Stimulated activated CD4-positive, alpha-beta T cell treated with anti-CD3 and anti-CD28 coated beads, Interleukin-4, amount 100 ng/mL, for 4 hours (primary cell): Measurements from ENCODE around the gene RASA3.
"Not testable (repeated sequence)": the region's sequence is repeated elsewhere in the genome, so short reads cannot be mapped to it uniquely, and the experiment has no call there.

ENCODE experiments used
- DNase-seq, 2 experiments: peaks; one replicate each; pipeline ENCODE4 v3.0.0-alpha.2; 2020

The RASA3 gene

DNA sequence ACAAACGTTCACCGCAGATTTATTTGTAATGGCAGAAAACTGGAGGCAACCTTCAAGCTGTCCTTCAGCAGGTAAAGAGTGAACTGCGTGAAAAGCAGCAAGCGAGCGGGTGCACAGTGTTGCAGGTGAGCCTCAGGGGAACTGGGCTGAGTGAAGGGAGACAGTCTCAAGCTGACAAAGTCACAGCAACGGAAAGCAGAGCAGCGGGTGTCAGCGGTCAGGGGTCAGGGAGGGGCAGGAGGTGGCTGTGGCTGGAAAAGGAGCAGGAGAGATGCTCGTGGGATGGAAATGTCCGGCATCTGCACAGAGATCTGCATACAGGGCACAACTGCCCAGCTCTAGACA is 8.5 kb upstream of the RASA3 start:
- no peak for DNase-seq

DNA sequence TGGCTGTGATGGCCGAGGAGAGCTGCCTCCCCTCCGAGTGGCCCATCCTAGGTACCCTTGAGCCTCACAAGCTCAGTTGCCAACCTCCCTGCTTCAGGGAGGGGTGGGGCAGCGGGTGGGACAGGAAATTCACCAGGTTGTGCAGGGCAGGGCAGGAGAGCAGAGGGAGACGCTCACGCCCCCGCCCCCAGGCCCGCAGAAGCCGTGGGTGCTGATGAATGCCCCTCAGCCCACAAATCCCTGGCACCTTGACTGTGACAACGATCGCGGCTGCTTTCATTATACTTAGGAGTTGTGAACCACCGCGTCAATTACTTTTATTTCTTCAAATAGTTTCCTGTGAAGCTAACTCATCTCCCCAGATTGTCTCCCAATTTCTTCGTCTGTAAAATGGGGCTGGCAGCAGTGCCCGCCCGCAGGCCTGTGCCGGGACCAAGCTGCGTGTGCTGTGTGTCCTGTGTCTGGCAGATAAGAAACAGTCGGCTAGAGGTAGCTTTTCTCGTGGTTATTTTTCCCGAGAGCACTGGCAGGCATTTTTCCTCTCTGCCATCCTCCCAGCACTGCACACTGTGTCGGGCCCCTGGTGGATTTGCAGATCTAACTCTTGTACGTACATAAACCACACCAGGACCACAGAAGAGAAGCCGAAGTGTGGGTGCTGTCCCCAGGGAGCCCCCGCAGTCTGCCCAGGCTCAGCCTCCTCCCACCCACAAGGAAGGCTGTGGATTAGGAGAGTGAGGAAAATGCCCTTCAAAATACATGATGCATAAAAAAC is 7.9 kb upstream of the RASA3 start:
- DNase-seq: peak in 1 of 2 experiments; percentile 40

GRCh38 chr13:114136576-114136975 is 4.2 kb upstream of the RASA3 start:
- no peak for DNase-seq

GRCh38 chr13:114135731-114136171 is 3.3 kb upstream of the RASA3 start:
- no peak for DNase-seq

DNA sequence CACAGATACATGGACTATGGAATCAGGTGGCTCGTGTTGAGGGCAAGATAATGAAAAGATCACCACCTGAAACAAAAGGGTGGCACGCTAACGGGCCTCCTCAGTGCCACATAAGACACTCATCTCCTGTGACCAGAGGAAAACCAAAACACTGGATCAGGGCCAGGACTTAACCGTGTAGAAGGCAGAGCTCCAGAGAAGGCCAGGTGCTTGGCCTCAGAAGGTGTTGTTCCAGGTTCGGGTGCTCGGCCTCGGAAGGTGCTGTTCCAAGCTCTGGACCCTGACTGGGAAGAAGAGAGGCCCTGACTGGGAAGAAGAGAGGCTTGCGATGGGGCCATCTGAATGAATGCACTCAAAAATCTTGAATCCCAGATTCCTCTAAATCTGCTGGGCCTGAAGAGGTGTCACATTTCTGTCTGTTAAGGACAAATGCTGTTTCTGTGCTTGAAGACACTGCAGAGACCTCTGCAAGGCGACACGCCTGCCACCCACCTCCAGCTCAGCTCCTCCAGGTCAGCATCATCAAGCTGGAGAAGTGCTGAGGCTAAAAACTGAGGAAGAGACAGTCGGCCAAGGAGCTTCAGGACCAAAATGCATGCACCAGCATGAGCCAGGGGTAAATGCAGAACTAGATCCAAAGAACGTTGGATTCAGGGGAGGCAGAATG is 2.7 kb upstream of the RASA3 start:
- no peak for DNase-seq

GRCh38 chr13:114134111-114134943 is 1.9 kb upstream of the RASA3 start:
- no peak for DNase-seq

DNA sequence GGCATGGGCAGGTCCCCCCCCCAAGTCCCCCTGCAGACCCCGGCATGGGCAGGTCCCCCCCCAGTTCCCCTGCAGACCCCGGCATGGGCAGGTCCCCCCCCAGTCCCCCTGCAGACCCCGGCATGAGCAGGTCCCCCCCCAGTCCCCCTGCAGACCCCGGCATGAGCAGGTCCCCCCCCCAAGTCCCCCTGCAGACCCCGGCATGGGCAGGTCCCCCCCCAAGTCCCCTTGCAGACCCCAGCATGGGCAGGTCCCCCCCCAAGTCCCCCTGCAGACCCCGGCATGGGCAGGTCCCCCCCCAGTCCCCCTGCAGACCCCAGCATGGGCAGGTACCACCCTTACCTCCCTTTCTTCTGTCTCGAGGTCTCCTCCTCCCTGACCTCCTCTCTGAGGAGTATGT is 1.1 kb upstream of the RASA3 start:
- not testable (repeated sequence) for DNase-seq

GRCh38 chr13:114133126-114133525 is 703 bp upstream of the RASA3 start:
- not testable (repeated sequence) for DNase-seq

GRCh38 chr13:114131583-114132418 is 622 bp downstream of the RASA3 start:
- DNase-seq: peak; percentile 37 to 46

DNA sequence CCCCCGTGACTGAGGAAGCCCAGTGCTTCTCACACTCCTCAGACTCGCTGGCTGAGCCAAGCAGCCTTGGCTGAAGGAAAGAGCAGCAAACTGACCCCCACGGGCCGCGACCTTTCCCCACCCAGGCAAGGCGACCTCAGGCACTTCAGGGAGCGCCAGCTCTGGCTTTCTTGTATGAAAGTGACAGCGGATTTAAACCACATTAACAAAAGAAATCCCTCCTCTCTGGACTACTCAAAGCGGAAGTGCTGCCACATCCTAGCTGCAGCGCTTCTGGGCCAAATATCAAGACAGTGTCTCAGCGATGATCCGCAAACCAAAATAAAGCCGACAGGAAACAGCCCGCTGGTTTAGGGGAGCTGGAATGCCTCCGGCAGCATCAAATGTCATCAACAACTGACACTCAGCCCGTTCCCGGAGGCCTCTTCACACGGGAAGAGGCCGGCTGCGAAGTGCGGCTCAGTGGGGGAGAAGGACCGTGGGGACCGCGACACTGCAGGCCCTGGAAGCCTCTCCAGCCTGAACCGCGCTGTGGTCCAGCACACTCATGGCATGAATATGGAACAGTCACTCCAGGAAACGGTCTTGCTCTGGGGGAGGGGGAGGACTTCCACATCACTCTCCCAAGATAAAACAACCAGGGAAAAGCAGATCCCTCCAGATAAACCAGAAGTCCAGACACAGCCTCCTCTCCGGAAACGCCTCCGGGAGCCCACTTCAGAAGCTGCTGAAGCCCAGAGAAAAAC is 1.4 kb downstream of the RASA3 start:
- peak in 1 of 2 experiments; percentile 22 for DNase-seq

- no peak for DNase-seq
These were observed 2.1 kb downstream of the RASA3 start for GRCh38 chr13:114130131-114130836.

DNA sequence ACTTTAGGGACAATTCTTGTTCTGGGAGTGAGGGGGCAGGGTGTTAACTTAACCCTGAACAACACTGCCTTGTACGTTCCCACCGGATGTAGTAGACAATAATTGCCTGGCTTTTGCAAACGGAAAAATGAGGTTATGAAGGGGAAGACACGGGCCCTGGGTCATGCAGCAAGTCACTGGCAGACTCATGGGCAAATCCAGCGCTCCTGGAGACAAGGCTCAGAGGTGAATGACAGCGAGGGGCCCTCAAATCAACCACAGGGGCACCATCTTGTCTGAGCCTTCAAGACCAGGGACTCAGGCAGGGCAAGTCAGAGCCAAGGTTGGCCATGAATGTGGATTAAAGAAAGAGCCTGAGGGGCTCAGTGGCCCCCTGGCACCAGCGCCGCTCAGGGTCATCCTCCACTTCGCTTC is 2.8 kb downstream of the RASA3 start:
- peak in 1 of 2 experiments; percentile 23 for DNase-seq

GRCh38 chr13:114128624-114129522 is 3.5 kb downstream of the RASA3 start:
- DNase-seq: peak; percentile 87 to 95

DNA sequence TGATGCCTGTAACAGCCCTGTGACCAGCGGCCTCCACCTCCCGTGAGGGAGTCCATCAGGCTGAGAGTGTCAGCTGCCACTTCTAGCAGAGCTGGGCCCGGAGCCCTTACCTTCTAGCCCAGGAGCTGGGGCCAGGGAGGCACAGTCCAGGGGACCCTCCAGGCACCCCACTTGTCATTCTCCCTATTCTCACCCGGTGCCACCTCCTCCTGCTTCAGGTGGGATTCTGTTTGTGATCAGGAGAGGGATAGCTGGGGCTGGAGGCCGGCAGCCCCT is 4.1 kb downstream of the RASA3 start:
- no peak for DNase-seq

- DNase-seq: no peak
These were observed 4.7 kb downstream of the RASA3 start for GRCh38 chr13:114127473-114128347.

GRCh38 chr13:114126789-114127472 is 5.5 kb downstream of the RASA3 start:
- no peak for DNase-seq

DNA sequence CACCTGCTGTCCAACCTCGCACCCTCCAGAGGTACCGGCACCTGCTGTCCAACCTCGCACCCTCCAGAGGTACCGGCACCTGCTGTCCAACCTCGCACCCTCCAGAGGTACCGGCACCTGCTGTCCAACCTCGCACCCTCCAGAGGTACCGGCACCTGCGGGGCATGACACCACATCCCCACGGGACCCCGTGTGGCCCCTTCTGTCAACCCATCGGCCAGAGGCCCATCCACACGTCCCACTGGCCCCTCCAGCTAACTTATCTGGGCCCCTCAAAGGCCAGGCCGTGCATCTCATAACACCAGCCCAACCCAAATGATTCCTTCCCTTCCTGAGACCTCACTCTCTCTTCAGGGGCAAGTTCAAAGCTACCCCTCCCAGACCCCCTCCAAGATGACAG is 6.3 kb downstream of the RASA3 start:
- not testable (repeated sequence) for DNase-seq

DNA sequence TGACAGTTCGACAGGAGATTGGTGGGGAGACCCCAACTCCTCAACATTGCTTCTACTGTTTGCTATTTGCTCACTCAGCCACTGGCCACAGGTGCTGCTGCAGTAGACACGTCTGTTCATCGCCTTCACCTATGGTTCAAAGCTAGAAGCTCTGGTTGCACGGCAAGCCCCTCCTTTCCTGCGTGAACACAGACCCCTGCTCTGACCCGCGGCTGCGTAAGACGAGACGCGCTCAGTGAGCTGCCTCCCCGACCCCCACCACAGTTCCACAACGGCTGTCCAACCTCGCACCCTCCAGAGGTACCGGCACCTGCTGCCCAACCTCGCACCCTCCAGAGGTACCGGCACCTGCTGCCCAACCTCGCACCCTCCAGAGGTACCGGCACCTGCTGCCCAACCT is 6.8 kb downstream of the RASA3 start:
- DNase-seq: no peak

DNA sequence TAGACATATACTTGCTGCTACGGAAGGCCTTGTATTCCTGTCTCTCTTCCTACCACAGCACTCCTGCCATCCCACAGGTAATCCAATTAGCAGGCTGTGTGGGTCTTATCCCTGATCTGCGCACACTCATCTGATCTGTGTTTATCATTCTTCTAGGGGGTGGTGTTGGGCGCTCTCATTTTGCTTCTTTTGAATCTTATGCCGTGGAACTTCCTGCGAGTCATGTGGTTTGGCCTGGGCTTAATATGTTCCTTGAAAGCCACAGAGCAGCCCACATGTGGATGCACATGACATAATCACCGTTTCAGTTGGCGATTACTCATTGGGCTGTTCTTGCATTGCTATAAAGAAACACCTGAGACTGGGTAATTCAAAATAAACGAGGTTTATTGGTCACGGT is 7.5 kb downstream of the RASA3 start:
- peak; percentile 43 to 83 for DNase-seq
